Kidney (tissue), 14 donors: ENCODE results near the gene SRBD1. TPM values are rescaled to one million over a fixed set of nuclear protein-coding genes. Genes with fewer than 3 reads are reported as not detected.

Experiments
- DNase-seq, 5 donors: peaks; one replicate each; pipeline ENCODE4 v3.0.0-alpha.2; 2013 to 2020
- FAIRE-seq: peaks from 2 replicates; lab custom pipeline; 2012; peaks lifted over from hg19 to GRCh38; lab: Jason Lieb, UNC
- H3K27ac ChIP-seq, 2 donors: one replicate each; pipeline ENCODE4 v1.7.0; 2013; ENCODE audit warnings: low read depth in 2 of 2, low read length in 2 of 2, inconsistent platforms in 1 of 2
- H3K27me3 ChIP-seq: one replicate; pipeline ENCODE4 v1.7.1; 2013; ENCODE audit warnings: low read length, inconsistent platforms; ENCODE audit not compliant: control insufficient read depth, insufficient read depth
- H3K36me3 ChIP-seq, 3 donors: one replicate each; pipeline versions ENCODE4 v1.7.0 to v1.7.1; 2013; ENCODE audit warnings: low read length in 3 of 3, control low read depth in 1 of 3, inconsistent platforms in 1 of 3; ENCODE audit not compliant: insufficient read depth in 3 of 3, control insufficient read depth in 2 of 3
- H3K4me1 ChIP-seq, 3 donors: one replicate each; pipeline versions ENCODE4 v1.7.0 to v1.7.1; 2013; ENCODE audit warnings: low read length in 3 of 3, inconsistent platforms in 1 of 3, low read depth in 1 of 3; ENCODE audit not compliant: control insufficient read depth in 2 of 3, insufficient read depth in 2 of 3
- H3K4me3 ChIP-seq, 3 donors: one replicate each; pipeline versions ENCODE4 v1.7.0 to v1.8.1; 2013; ENCODE audit warnings: low read length in 3 of 3, control low read depth in 1 of 3, inconsistent platforms in 1 of 3
- H3K9ac ChIP-seq, 3 donors: one replicate each; pipeline versions ENCODE4 v1.7.0 to v1.7.1; 2013; ENCODE audit warnings: low read length in 3 of 3, control low read depth in 1 of 3, inconsistent platforms in 1 of 3
- H3K9me3 ChIP-seq, 3 donors: one replicate each; pipeline versions ENCODE4 v1.7.0 to v1.7.1; 2013; ENCODE audit warnings: low read length in 3 of 3, control low read depth in 1 of 3, inconsistent platforms in 1 of 3; ENCODE audit not compliant: control insufficient read depth in 2 of 3, insufficient read depth in 1 of 3
- CTCF ChIP-seq: IDR thresholded peaks from 3 replicates; pipeline ENCODE4 v1.5.1; 2012; ENCODE audit warnings: mild to moderate bottlenecking, moderate library complexity, borderline replicate concordance; ENCODE audit not compliant: insufficient read depth; ENCODE audit errors: extremely low read depth
- intact Hi-C: fragments of 100-400 bp; cut with DNase I; formaldehyde crosslinking; loops from one replicate; pipeline ENCODE4 v1.11.1; 2022
- polyA plus RNA-seq: library from polyadenylated mRNA; stranded (reverse); fragments of 350-450 nt; fragmentation: Illumina TruSeq; extraction: RNeasy Lipid Tissue Mini Kit (QIAGEN cat#74804); gene quantifications from one replicate; pipeline ENCODE4 v1.2.3, GENCODE V29; 2014; ENCODE audit warnings: low read depth, low replicate concordance; ENCODE audit not compliant: insufficient read depth
- total RNA-seq: library from RNA; stranded (reverse); fragmentation: NEBNext Ultra II Directional; extraction: Animal tissue kit (Norgen Biotek cat#: 25700); gene quantifications from one replicate; pipeline ENCODE4 v1.2.1, GENCODE V29; 2021
- donor health status: control.
- donor health status: control.
- donor health status: control.
- donor health status: control.
- donor health status: control.
- donor health status: DM: yes; HTN: yes; CAD: no.
- donor health status: Normal renal cell carcinoma (clear cell type).

Gene SRBD1
- total and polyA plus RNA-seq, 2 donors from 2014 or later, result 5.4 to 19.5 TPM

- H3K9ac ChIP-seq, result no peak overlapping the region
- TF ChIP-seq CTCF, result no peak
- H3K9me3 ChIP-seq, result peaks cover 0 to 1% (median 0%) of the 10 kb centered on the region in 3 donors
- no peak overlapping the region for H3K4me3 ChIP-seq
- peaks cover 0 to 2% (median 0%) of the 10 kb centered on the region in 3 donors for H3K4me1 ChIP-seq
- H3K27me3 ChIP-seq, result no peaks in the 10 kb centered on the region
- no peak overlapping the region for H3K27ac ChIP-seq
- intact Hi-C loops, result no loop called here
- DNase-seq (no peak), FAIRE-seq (no peak)
- H3K36me3 ChIP-seq, result peaks cover 0 to 6% (median 0%) of the 10 kb centered on the region in 3 donors
Measured at GRCh38 chr2:45412754-45413379, 198.2 kb downstream of the SRBD1 start.

DNA sequence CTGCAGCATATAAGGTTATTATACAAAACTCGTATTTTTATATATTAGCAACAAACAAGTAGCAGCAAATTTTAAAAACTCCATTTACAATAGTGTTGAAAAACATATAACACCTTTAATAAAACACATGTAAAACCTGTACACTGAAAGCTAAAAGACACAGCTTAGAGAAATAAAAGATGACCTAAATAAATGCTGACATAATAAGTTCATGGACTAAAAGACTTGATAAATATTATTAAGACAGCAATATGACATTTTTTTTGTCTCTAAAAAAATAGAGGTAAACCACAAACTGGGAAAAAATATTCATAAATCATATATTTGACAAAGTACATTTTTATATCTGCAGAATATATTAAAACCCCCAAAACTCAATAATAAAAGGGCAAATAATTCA lies 201.4 kb downstream of the SRBD1 start:
- intact Hi-C loops, result no loop called here
- H3K4me3 ChIP-seq, result no peak overlapping the region
- H3K27ac ChIP-seq, result no peak overlapping the region
- H3K9ac ChIP-seq, result no peak overlapping the region
- peaks cover 0 to 1% (median 0%) of the 10 kb centered on the region in 3 donors for H3K9me3 ChIP-seq
- FAIRE-seq, result no peak
- H3K36me3 ChIP-seq, result peaks cover 0 to 4% (median 0%) of the 10 kb centered on the region in 3 donors
- no peak for TF ChIP-seq CTCF
- peaks cover 0 to 2% (median 0%) of the 10 kb centered on the region in 3 donors for H3K4me1 ChIP-seq
- no peak for DNase-seq
- H3K27me3 ChIP-seq, result no peaks in the 10 kb centered on the region

DNA sequence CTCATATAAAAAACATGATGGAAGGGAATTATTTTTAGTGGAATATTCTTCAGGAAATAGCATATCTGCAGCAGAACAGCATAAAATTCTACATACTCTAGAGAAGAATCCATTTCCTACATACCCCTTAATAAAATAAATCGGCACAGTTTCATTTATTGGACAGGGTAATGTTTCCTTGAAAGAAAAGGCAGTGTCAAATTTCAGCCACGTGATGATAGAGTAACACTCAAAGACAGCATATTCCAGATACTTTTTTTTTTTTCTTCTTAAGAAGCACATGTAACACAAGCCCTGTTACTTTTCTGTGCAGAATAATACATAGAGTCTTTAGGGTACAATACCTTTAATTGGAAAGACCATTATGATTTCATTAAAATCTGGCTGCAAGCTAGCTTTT lies 204.4 kb downstream of the SRBD1 start:
- no peak overlapping the region for H3K9ac ChIP-seq
- H3K9me3 ChIP-seq, result no peaks in the 10 kb centered on the region
- no peak overlapping the region for H3K27ac ChIP-seq
- no peak for TF ChIP-seq CTCF
- intact Hi-C loops, result no loop called here
- DNase-seq (peak in 1 of 5 donors; percentile 39), FAIRE-seq (no peak)
- peaks cover 0 to 2% (median 0%) of the 10 kb centered on the region in 3 donors for H3K36me3 ChIP-seq
- H3K4me3 ChIP-seq, result no peak overlapping the region
- no peaks in the 10 kb centered on the region for H3K27me3 ChIP-seq
- H3K4me1 ChIP-seq, result no peaks in the 10 kb centered on the region
